ES-I3 (cell line): ENCODE results near the gene CDADC1.
A peak's percentile ranks its signal among the peaks of the same experiment; 100 is the strongest.

Experiments used
- H3K36me3 ChIP-seq: 2 replicates; pipeline ENCODE4 v1.6.1; 2013; ENCODE audit warnings: mild to moderate bottlenecking, low read length, control low read depth, moderate library complexity; ENCODE audit not compliant: insufficient read depth
- H3K4me1 ChIP-seq: 2 replicates; pipeline ENCODE4 v1.6.1; 2013; ENCODE audit warnings: mild to moderate bottlenecking, control low read depth, low read length; ENCODE audit not compliant: insufficient read depth
- H3K9ac ChIP-seq: 2 replicates; pipeline ENCODE4 v1.6.1; 2013; ENCODE audit warnings: low read depth, mild to moderate bottlenecking, low read length, moderate library complexity
- H3K9me3 ChIP-seq: 2 replicates; pipeline ENCODE4 v1.6.1; 2013; ENCODE audit warnings: mild to moderate bottlenecking, low read length, moderate library complexity; ENCODE audit not compliant: control insufficient read depth, insufficient read depth

The CDADC1 gene

DNA sequence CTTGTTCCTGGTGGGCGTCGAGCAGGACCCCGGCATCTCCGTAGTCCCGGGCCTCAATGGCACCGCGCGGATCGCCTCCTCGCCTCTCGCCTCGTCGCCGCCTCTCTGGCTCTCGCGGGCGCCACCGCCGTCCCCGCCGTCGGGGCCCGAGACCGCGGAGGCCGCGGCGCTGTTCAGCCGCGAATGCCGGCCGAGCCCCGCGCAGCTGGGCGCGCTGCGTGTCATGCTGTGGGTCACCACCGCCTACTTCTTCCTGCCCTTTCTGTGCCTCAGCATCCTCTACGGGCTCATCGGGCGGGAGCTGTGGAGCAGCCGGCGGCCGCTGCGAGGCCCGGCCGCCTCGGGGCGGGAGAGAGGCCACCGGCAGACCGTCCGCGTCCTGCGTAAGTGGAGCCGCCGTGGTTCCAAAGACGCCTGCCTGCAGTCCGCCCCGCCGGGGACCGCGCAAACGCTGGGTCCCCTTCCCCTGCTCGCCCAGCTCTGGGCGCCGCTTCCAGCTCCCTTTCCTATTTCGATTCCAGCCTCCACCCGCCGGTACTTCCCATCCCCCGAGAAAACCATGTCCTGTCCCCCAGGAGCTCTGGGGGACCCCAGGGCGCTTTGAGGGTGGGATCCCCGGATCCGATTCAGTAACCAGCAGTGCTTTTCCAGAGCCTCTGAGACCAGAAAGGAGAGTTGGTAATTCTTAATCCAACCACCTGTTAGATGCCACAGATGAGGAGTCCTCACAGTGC, 26.7 kb upstream of the CDADC1 start:
- Histone ChIP-seq H3K9ac (peak overlapping the region; percentile 65; the same call in 1 of the 2 replicates), H3K4me1 (no peaks in the 10 kb centered on the region; the same call in 1 of the 2 replicates), H3K36me3 (no peaks in the 10 kb centered on the region), H3K9me3 (no peaks in the 10 kb centered on the region)

DNA sequence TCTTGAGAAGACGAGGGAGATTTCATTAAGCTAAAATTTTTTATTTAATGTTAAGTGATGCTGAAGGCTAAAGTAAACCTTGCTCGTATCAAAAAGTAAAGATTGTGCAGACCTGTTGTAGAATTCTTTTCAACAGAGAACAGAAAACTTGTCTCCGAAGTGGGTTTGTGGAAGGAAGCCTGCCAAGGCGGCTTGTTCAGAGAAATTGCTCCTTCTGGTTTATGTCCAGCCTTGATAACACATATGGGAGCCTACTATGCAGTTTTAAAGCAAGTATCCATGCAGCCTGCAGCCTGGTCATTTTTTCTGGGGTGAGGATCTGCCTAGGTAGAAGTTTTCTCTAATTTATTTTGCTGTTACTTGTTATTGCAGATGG, 26.1 kb upstream of the CDADC1 start:
- H3K36me3 ChIP-seq: no peaks in the 10 kb centered on the region
- no peaks in the 10 kb centered on the region for H3K9me3 ChIP-seq
- peak overlapping the region; percentile 65; the same call in 1 of the 2 replicates for H3K9ac ChIP-seq
- no peaks in the 10 kb centered on the region; the same call in 1 of the 2 replicates for H3K4me1 ChIP-seq

DNA sequence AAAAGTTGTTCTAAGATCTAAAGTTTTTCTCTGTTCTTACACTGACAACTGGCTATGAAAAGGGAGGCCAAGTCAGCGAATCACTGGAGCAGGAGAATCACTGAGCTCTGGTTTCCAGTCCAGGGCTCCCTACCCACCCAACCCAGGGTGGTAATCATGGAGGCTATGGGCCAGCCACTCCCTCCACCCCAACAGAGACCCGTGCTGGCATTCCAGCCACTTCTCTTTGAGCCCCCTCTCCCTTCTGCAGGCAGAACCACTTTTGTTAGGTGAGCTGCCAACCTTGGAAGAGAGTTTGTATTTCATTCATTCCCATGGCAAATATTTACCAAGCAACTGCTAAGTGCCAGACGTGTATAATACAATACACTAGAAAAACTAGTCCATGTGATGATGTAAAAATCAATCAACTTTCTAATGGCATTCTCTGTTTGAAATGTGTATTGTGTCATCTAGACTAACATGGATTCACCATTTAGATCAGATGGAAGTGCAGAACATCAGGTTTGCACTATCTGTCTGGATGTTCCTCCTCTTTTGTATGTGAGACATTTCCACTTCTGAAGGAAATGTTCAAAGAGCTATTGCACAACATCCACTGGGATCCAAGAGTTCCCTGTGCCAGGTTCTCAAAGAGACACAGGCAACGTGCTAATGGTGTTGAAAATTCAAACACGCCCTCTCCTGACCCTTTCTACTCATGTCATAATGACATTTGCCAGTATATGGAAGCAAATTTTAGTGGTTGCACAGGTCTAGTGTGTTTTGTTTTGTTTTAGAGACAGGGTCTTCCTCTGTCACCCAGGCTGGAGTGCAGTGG, 22.3 kb upstream of the CDADC1 start:
- Histone ChIP-seq H3K4me1 (no peaks in the 10 kb centered on the region), H3K9ac (no peak overlapping the region), H3K36me3 (no peaks in the 10 kb centered on the region), H3K9me3 (no peaks in the 10 kb centered on the region)

DNA sequence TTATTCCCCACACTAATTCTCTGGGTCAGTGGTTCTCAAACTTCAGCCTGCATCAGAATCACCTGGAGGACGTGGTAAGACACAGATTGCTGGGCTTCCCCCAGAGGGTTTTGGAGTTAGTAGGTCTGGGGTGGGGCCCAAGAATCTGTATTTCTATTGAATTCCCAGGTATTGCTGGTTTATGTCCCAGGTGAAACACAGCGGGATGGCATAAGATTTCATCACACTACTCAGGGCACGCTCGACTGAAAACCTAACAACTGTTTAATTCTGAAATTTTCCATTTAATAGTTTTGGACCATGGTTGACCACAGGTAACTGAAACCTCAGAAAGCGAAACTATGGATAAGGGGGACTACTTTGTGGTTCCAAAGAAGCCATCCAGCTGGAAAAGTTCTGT, 21.1 kb upstream of the CDADC1 start:
- H3K36me3 ChIP-seq: no peaks in the 10 kb centered on the region
- H3K4me1 ChIP-seq: no peaks in the 10 kb centered on the region
- H3K9ac ChIP-seq: no peak overlapping the region
- H3K9me3 ChIP-seq: no peaks in the 10 kb centered on the region

DNA sequence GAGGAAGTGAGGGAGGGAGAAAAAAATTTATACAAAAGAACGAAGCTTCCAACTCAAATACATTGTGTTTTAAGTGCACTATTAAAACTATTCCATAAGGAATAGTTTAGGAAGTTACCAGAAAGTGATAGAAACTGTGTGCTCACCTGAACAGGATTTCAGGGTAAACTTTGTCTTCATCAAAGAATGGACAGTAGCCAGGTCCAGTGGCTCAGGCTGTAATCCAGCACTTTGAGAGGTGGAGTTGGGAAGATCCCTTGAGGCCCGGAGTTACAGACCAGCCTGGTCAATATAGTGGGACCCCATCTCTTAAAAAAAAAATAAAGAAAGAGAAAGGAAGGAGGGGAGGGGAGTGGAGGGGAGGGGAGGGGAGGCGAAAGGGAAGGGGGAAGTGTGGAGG, 13.0 kb upstream of the CDADC1 start:
- H3K36me3 ChIP-seq: no peaks in the 10 kb centered on the region
- H3K4me1 ChIP-seq: no peaks in the 10 kb centered on the region
- H3K9me3 ChIP-seq: no peaks in the 10 kb centered on the region
- H3K9ac ChIP-seq: no peak overlapping the region

DNA sequence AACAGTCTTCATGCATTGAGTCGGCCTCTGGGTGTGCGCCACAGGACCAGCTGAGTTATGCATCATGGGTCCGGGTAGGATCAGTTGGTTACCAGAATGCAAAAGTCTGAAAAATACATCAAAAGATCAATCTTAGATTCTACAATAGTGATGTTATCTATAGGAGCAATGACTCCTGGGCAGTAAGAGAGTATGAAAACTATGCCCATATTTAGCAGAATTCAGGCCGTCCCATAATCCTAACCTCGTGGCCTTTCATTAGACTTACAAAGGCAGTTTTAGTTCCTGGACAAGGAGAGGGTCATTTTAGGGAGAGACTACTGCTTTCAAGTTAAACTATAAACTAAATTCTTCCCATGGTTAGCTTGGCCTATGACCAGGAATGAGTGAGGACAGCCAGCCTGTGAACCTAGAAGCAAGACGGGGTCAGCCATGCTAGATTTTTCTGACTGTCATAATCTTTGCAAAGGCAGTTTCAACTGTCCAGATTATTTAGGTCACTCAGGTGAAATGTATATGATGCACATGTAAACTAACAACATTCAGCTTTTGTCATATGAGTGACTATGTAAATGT, 11.8 kb upstream of the CDADC1 start:
- Histone ChIP-seq H3K4me1 (no peaks in the 10 kb centered on the region), H3K9ac (no peak overlapping the region), H3K9me3 (no peaks in the 10 kb centered on the region)

DNA sequence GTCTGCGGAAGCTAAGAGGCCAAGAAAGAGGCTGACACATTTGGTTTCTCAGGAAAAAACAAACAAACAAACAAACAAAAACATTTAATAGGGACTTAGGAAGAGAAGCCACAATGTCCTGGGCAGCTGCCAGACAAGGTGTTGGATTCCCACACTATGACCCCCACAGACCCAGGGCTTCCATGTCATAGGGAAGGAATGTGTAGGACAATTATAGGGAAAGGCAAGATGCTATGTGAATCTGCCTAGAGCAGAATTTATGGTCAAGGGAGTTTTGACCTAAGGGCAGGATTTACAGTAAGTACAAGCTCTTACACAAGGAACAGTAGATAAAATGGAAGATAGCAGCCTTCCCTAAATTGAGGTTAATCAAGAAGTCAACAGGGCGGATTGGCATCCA, 9.1 kb upstream of the CDADC1 start:
- Histone ChIP-seq H3K9me3 (no peaks in the 10 kb centered on the region), H3K36me3 (no peaks in the 10 kb centered on the region), H3K4me1 (no peaks in the 10 kb centered on the region), H3K9ac (no peak overlapping the region)

More for the DNA sequence above, 11.8 kb upstream of the CDADC1 start:
- no peaks in the 10 kb centered on the region for H3K36me3 ChIP-seq

DNA sequence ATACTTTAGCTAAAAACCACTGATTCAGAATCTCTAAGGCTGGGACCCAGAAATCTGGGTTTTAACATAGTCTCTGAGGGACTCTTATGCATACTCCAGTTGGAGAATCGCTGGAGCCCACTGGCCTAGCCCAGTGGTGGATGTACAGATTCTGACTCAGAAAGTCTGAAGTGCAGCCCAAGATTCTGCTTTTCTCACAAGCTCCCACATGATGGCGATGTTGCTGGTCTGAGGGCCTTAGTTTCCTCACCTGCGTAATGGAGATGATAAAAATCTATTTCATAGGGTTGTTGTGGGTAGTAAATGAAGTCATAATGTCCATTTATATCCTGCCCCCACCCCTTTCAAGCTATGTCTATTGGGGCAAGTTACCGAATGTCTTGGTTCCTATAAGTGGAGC, 7.7 kb upstream of the CDADC1 start:
- Histone ChIP-seq H3K4me1 (no peaks in the 10 kb centered on the region), H3K9ac (no peak overlapping the region), H3K36me3 (no peaks in the 10 kb centered on the region), H3K9me3 (no peaks in the 10 kb centered on the region)

DNA sequence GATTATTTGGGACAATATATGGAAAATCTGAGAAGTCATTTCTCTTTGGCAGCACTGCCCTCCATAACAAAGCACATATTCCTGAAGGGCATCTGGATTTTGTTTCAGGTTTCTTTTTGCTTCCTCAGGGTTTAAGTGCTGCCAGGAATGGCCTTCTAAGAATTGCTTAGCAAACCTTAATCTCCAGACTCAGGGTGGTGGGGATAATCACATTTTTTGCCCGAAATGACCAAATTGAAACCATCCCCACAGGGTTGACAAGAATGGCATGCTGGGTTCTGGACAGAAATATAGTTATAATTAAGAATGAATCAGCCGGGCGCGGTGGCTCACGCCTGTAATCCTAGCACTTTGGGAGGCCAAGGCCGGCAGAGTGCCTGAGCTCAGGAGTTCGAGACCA, 6.4 kb upstream of the CDADC1 start:
- Histone ChIP-seq H3K4me1 (no peaks in the 10 kb centered on the region), H3K9me3 (no peaks in the 10 kb centered on the region), H3K36me3 (no peaks in the 10 kb centered on the region), H3K9ac (no peak overlapping the region)

DNA sequence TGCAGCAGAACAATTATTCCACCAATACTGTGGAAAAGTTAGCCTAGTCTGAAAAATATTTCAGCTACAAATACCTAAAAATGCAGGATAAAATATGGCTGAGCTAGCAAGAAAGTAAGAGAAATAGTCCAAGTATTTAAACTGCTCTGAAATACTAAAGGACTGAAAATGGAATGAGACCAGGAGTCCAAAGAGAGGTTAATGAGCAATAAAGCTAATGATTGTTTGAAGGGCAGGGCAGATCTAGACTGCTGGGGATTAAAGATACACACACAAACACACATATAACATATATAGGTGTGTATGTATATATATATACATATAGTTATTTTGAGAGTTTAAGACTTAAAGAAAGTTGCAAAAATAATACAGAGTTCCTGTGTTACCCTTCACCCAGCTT, 2.6 kb upstream of the CDADC1 start:
- H3K4me1 ChIP-seq: no peaks in the 10 kb centered on the region
- H3K9me3 ChIP-seq: no peaks in the 10 kb centered on the region
- no peaks in the 10 kb centered on the region; the same call in 1 of the 2 replicates for H3K36me3 ChIP-seq
- no peak overlapping the region for H3K9ac ChIP-seq

DNA sequence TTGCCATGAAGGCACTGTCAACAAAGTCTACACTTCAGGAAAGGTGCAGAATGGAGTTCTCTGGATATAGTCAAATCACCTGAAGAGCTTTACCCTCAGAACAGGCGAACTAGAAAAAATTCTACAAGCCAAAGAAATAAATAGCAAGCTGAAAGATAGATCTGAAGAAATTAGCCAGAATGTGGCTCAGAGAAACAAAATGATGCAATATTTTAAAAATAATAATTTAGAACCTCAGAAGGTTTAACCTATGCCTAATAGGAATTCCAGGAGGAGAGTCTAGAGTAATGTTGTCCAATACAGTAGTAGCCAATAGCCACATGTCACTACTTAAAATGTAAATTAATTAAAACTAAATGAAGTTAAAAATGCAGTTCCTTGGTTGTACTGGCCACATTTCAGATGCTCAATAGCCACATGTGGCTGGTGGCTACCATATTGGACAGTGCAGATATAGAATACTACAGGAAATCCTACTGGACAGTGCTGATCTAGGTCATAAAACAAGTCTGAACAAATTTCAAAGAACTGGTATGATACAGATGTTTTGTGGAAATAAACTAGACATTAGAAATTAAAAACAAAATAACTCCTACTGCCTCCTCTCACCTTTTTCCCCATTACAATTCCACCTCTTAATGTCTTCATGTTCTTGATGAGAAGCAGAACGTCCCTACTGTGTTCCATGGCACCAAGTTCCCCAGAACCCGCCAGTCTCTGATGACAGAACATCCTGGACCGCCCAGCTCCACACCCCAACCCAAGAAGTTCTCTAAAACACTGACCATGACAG, 679 bp upstream of the CDADC1 start:
- H3K4me1 ChIP-seq: no peaks in the 10 kb centered on the region
- H3K9me3 ChIP-seq: no peaks in the 10 kb centered on the region
- no peaks in the 10 kb centered on the region; the same call in 1 of the 2 replicates for H3K36me3 ChIP-seq
- peak overlapping the region; percentile 64 for H3K9ac ChIP-seq

DNA sequence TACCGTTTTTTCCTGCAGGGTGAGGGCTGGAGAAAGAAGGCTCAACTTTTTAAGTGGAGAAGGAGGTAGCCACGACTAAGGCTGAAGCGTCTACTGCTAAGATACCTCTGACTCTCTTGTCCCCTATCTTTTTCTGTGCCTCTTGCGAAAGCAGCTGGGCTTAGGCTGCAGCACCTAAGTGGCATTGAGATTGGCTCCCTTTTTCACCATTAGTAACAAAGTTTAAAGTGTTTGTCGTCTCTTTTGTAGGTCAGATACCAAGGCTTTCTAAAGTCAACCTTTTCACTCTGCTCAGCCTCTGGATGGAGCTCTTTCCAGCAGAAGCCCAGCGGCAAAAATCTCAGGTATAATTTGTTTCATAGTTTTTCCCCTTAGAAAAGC, 887 bp downstream of the CDADC1 start:
- Histone ChIP-seq H3K9ac (peak overlapping the region; percentile 64), H3K4me1 (no peaks in the 10 kb centered on the region), H3K9me3 (no peaks in the 10 kb centered on the region), H3K36me3 (no peaks in the 10 kb centered on the region; the same call in 1 of the 2 replicates)

DNA sequence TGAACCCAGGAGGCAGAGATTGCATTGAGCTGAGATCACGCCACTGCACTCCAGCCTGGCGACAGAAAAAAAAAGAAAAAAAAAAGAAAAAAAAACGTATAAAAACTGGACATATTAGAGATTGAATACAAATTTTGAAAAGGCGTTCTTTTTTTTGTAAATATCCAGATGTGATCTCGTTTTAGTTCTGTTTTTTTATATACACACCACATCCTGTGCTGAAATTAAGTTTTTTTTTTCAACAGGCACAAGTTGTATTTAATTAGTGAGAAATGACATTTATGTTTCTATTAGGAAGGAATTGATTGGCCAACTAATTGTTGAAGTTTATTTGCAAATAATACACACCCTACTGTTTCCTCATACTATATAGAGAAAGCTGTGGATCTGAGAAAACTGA, 3.6 kb downstream of the CDADC1 start:
- H3K9me3 ChIP-seq: no peaks in the 10 kb centered on the region
- H3K9ac ChIP-seq: no peak overlapping the region
- H3K36me3 ChIP-seq: no peaks in the 10 kb centered on the region; the same call in 1 of the 2 replicates
- H3K4me1 ChIP-seq: no peaks in the 10 kb centered on the region

DNA sequence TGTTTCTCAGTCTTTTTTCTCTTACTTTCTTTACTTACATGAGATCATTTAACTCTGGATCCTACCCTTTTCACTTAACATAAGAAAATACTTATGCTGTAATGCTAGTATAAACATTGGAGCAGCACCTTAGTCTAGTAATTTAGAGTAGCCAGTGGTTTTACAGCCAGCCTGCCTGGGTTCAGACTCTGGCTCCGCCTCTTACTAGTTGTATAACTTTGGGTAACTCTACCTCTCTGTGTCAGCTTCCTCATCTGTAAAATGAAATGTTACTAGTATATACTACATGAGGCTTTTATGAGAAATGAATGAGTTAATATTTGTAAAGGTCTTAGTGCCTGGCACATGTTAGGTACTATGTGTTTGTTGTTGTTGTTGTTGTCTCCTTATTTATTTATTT, 5.6 kb downstream of the CDADC1 start:
- Histone ChIP-seq H3K36me3 (no peaks in the 10 kb centered on the region; the same call in 1 of the 2 replicates), H3K9ac (no peak overlapping the region), H3K9me3 (no peaks in the 10 kb centered on the region), H3K4me1 (no peaks in the 10 kb centered on the region)
